ENCODE results near the gene TTC28.
"Not testable (repeated sequence)": the region's sequence is repeated elsewhere in the genome, so short reads cannot be mapped to it uniquely, and the experiment has no call there.

The TTC28 gene

DNA sequence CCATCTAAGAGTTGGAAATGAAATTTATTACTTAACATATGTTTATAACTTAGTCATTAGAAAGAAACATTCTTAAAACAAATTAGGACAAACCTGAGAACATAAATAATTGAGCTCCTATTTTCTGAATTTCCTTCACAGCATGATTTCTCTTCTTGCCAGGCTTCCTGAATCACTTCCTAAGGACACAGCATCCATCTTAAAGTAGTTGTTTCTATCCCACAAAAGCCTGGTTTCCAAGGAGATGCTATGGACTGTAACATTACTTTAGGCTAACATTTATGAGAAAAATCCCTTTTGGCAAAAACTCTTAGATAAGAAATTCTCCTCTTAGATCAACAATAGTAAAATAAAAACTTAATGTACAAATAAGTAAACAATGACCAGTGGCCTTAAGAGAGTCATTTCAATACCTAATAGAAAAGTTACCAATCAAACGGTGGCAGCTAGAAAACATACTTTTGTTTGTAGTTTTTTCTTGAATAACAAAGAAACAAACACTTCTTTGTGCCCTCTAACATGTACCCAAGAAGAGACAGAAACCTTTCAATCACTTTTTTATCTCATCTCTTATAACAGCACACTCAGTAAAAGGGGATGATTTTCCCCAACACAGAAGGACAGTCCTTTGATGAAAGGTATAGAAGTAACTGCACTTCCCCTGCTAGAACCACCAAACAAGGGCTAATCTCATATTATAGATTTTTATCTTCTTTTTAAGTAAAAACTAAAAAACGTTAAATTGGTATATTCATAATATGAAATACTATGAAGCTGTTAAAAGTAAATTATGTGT is 74.5 kb downstream of the TTC28 start:
- DNase-seq (ENCODE audit: low read depth, low spot score), result no peak

DNA sequence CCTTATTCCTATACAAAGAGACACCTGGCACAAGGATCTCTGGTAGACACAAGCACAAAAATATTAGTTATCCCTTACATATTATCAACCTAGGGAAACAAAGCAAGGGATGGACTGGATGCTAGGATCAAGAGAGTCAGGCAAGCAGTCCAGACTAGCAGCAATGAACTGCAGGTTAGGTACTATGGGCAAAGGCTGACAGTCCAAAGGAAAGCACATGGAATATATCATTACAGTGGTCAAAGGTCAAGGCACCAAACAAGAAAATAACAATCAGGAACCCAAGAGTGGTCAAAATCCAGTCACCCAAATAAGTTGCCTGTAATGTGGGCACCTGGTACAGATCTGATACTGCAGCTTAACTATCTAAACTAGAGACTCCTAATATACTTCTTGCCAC is 77.7 kb downstream of the TTC28 start:
- DNase-seq (ENCODE audit: low read depth, low spot score), result no peak

DNA sequence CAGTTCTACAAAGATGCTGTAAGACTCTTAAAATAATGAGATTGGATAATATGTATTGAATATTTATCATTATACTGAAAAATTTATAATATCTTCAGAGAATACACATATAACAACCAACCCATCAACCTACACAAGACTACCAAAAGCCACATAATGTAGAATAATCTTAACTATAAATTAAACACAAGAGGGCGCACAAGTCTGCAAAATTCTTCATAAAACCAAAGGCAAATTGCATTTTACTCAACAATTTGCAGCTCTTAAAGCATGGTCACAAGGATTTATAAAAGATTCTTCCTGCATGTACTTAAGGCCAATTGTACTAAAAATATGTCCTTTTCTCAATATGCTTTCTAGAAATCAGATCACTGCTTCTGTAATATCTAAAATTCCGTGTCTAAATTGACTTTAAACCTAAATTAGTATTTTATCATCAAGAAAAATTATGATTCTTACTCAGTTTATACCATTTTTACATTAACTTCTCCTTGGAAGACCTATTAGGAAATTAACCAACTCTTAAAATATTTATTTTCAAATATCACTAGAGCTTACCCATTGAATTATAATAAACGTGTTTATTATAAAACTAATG is 79.0 kb downstream of the TTC28 start:
- no peak for DNase-seq (ENCODE audit: low read depth, low spot score)

DNA sequence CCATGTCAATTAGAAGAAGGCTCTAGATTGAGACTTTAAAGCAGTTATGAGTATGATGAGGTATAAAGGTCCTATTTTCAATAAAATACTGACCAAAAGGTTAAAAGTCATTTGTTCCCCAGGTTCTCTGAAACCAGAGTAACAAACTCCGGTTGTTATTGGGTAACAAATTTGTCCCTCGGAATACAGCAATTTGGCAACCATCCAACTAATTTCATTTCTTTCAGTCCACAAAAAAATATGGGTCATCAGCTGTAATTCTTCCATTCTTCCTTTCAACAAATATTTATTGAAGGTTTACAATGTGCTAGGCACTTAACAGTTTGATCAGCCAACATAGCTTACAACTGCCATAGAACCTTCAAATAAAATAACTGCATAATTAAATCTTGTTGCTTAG is 79.9 kb downstream of the TTC28 start:
- no peak for DNase-seq (ENCODE audit: low read depth, low spot score)

DNA sequence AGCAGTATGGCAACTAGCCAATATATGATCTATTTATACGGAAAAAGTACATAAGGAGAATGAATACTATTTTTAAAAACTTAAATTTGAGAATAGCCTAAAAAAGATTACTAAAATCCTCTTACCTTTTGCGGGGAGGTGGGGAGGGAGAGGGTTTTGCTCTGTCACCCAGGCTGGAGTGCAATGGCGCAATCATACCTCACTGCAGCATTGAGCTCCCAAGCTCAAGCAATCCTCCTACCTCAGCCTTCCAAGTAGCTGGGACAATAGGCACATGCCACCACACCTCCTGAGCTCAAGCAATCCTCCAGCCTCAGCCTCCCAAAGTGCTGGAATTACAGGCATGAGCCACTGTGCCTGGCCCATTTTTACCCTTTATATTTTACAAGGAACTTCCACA is 82.0 kb downstream of the TTC28 start:
- no peak for DNase-seq (ENCODE audit: low read depth, low spot score)

- DNase-seq (ENCODE audit: low read depth, low spot score), result no peak
Measured at GRCh38 chr22:28594797-28595462, 84.7 kb downstream of the TTC28 start.

DNA sequence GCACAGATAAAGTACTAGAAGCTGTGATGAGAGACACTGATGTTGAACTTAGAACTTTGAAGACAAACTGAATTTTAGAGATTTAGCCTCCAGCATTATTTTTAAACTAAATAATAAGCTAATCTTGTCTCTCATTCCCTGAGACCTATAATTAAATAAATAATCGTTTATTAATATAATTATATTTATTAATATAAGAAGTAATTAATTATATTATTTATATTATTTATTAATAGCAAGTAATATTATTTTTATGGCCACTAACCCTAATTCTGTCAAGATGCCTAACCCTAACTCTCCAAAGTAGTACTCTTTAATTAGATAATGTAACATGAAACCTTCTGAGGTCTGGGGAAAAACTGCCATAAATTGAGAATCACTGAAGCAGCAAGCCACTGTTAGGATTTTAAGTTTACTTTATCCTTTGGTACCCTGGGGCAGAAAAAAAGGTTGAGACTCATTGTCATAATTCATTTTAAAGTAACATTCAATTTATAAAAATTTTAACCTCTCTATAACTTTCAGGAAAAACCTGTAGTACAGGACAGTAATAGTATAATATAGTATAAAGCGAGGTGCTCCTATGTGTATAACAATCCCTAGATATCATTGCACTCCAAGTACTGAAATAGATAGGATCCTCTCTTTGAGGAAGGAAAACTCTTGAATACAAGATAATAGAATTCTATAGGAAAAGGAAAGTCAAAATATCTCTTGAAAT is 85.4 kb downstream of the TTC28 start:
- DNase-seq (ENCODE audit: low read depth, low spot score), result no peak

- DNase-seq (ENCODE audit: low read depth, low spot score), result no peak
Measured at GRCh38 chr22:28593299-28593698, 86.3 kb downstream of the TTC28 start.

GRCh38 chr22:28589102-28589750 is 90.4 kb downstream of the TTC28 start:
- DNase-seq (ENCODE audit: low read depth, low spot score), result no peak

DNA sequence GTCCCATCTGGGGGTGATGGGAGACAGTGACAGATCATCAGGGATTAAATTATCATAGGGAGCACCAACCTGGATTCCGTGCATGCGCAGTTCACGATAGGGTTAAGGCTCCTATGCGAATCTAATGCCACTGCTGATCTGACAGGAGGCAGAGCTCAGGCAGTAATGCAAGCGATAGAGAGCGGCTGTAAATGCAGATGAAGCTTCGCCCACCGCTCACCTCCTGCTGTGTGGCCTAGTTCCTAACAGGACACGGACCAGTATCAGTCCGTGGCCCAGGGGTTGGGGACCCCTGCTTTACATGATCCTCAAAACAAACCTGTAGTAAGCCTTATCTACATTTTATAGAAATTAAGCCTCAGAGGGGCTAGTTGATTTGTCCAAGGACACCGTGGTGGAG is 94.3 kb downstream of the TTC28 start:
- no peak for DNase-seq (ENCODE audit: low read depth, low spot score)

DNA sequence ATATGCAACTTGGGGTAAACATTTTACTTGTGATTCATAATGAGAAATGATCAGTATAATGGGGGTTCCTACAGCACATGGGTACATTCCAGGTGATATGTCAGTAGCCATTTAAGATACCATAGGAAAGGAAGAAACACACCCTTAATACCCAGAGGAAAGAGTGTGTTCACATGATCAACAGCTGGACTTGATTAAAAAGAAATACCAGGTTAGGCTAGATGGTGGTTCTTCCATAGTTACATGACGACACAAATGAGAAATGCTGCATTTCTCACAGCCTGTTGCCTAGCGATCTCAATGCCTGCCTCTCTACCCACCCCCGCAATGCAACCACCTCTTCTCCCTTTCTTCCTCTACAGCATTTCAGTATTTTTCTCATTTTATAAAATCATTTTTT is 96.8 kb downstream of the TTC28 start:
- DNase-seq (ENCODE audit: low read depth, low spot score), result no peak

- DNase-seq (ENCODE audit: low read depth, low spot score), result no peak
Measured at GRCh38 chr22:28581016-28581415, 98.6 kb downstream of the TTC28 start.

DNA sequence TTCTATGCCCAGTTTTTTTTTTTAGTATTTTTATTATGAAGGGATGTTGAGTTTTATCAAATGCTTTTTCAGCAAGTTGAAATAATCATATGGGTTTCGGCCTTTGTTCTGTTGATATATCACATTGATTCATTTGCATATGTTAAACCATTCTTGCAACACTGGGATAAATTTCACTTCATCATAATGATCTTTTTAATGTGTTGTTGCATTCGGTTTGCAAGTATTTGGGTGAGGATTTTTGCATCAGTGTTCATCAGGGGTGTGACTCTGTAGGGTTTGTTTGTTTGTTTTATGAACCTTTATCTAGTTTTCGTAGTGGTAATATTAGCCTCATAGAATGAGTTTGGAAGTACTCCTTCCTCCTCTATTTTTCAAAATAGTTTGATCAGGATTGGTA is 103.5 kb downstream of the TTC28 start:
- DNase-seq (ENCODE audit: low read depth, low spot score), result no peak

DNA sequence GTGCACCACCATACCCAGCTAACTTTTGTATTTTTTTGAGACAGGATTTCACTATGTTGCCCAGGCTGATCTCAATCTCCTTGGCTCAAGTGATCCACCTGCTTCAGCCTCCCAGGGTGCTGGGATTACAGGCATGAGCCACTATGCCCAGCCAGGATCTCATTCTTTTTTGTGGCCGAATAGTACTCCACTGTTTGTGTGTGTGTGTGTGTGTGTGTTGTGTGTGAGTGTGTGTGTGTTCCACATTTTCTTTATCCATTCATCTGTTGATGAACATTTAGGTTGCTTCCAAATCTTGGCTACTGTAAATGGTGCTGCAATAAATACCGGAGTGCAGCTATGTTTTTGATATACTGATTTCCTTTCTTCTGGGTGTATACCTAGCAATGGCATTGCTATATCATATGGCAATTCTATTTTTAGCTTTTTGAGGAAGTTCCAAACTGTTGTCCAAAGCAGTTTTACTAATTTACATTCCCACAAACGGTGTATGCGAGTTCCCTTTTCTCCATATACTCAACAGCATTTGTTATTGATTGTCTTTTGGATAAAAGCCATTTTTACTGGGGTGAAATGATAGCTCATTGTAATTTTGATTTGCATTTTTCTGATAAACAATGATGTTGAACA is 105.4 kb downstream of the TTC28 start:
- DNase-seq (ENCODE audit: low read depth, low spot score), result no peak

DNA sequence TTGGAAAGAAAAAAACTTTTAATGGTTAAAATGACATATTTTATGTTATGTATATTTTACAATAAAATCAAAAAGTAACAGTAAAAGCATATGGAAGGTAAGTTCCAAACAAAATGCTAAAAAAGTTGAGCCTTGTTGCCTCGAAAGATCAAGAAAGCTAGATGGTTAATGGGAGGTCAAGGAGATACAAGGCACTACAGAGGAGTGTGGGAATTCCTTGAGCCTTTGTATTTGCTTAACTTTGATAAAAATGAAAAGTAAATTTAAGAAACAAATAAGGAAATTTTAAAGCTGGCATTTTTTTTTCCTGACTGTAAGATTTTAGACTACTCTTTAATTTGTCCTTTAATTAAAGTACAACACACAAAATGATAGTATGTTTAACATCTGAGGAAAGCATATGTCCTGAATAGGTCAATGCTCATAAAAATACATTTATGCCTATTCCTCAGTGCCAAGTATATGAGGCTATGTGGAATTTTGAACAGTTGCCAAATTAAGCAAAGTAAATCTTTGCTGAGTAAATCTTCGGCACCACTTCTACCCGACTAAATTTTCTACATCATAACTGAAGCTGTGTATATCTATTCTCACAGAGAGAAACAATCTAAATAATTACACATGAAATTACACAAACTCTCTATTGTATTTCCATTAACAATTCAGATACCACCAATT is 108.8 kb downstream of the TTC28 start:
- DNase-seq (ENCODE audit: low read depth, low spot score), result no peak

- not testable (repeated sequence) for DNase-seq (ENCODE audit: low read depth, low spot score)
Measured at GRCh38 chr22:28568974-28569373, 110.7 kb downstream of the TTC28 start.

GRCh38 chr22:28568099-28568498 is 111.5 kb downstream of the TTC28 start:
- DNase-seq (ENCODE audit: low read depth, low spot score), result no peak

- not testable (repeated sequence) for DNase-seq (ENCODE audit: low read depth, low spot score)
Measured at GRCh38 chr22:28566920-28567499, 112.6 kb downstream of the TTC28 start.

- DNase-seq (ENCODE audit: low read depth, low spot score), result no peak
Measured at GRCh38 chr22:28563636-28564035, 116.0 kb downstream of the TTC28 start.

- no peak for DNase-seq (ENCODE audit: low read depth, low spot score)
Measured at GRCh38 chr22:28562324-28562723, 117.3 kb downstream of the TTC28 start.

All from activated CD4-positive, CD25-positive, alpha-beta regulatory T cell treated with anti-CD3 and anti-CD28 coated beads, Interleukin-2, amount 50 U/mL, for 16 hours (primary cell).